ENCODE measurements around the gene FHOD1. TPM values are rescaled to one million over a fixed set of nuclear protein-coding genes. Genes with fewer than 3 reads are reported as not detected.

The FHOD1 gene
- total RNA-seq, 4 donors from 2014 or later, result 7.7 to 28.8 (median 15.3) TPM

DNA sequence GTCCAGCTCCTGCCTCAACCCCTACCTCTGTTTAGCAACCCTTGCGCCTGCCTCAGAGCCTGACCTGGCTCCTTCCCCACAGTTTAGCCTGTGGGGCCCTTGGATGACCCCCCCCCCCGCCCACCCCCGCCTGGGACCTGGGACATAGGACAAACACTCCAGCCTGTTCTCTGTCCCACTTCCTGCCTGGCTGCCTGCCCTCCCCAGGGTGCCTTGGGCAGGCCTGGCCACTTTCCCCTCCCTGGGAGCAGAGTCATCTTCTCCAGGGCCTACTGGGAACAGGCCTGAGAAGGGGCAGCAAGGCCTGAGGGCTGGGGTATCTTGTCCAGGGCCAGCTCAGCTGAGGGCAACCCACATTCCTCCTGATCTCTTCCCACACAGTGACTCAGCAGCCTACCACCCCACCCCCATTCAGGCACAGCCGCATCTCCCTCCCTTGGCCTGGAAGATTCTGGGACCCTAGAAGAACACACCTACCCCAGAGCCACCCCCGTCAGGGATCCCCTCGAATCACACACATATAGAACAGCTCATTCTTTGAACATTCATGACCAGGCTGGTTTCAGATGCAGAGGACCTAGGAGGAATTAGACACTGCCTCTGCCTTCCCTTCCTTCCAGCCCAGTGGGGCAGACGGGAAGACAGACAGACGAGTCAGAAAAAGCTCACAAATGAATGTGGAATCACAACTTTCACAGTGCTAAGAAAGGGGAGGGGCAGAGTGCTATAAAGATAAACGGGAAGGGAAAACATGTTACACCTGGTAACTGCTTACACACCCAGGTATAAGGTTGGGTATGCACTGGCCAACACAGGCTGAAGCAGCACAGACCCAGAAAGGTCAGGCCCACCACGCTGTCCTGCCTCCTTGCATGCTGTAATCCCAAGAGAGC, 6.0 kb downstream of the FHOD1 start:
- no peak overlapping the region for H3K4me3 ChIP-seq
- peaks cover 34% of the 10 kb centered on the region for H3K36me3 ChIP-seq
- H3K4me1 ChIP-seq, result peaks cover 61% of the 10 kb centered on the region
- peak overlapping the region; percentile 76 for H3K27ac ChIP-seq
- no peak for DNase-seq (ENCODE audit: low spot score in 2 of 2)
- no peaks in the 10 kb centered on the region for H3K9me3 ChIP-seq
- H3K27me3 ChIP-seq, result no peaks in the 10 kb centered on the region
- TF ChIP-seq POLR2A (IDR thresholded peaks at IDR 0.05) (no peak), EP300 (IDR thresholded peaks at IDR 0.05) (no peak), POLR2AphosphoS5 (IDR thresholded peaks at IDR 0.05) (no peak), CTCF (IDR thresholded peaks at IDR 0.05) (no peak)
- WGBS, result 53% methylated on average over 7 of the region's 10 CpGs

- H3K9me3 ChIP-seq, result no peaks in the 10 kb centered on the region
- H3K4me1 ChIP-seq, result peaks cover 53% of the 10 kb centered on the region
- H3K27ac ChIP-seq, result peak overlapping the region; percentile 76
- no peak for TF ChIP-seq CTCF (IDR thresholded peaks at IDR 0.05)
- no peak for TF ChIP-seq POLR2A (IDR thresholded peaks at IDR 0.05)
- TF ChIP-seq POLR2AphosphoS5 (IDR thresholded peaks at IDR 0.05), result no peak
- TF ChIP-seq EP300 (IDR thresholded peaks at IDR 0.05), result no peak
- 74% methylated on average over 3 of the region's 4 CpGs for WGBS
- peaks cover 41% of the 10 kb centered on the region for H3K36me3 ChIP-seq
- DNase-seq (ENCODE audit: low spot score in 2 of 2), result no peak
- no peak overlapping the region for H3K4me3 ChIP-seq
- no peaks in the 10 kb centered on the region for H3K27me3 ChIP-seq
These were observed 6.8 kb downstream of the FHOD1 start for GRCh38 chr16:67240506-67240905.

GRCh38 chr16:67238806-67239470, 8.3 kb downstream of the FHOD1 start:
- DNase-seq (ENCODE audit: low spot score in 2 of 2), result no peak
- Histone ChIP-seq H3K36me3 (peaks cover 56% of the 10 kb centered on the region), H3K4me1 (peaks cover 38% of the 10 kb centered on the region), H3K27ac (no peak overlapping the region), H3K9me3 (no peaks in the 10 kb centered on the region), H3K4me3 (no peak overlapping the region), H3K27me3 (no peaks in the 10 kb centered on the region)
- TF ChIP-seq EP300 (IDR thresholded peaks at IDR 0.05) (no peak), POLR2A (IDR thresholded peaks at IDR 0.05) (no peak), POLR2AphosphoS5 (IDR thresholded peaks at IDR 0.05) (no peak), CTCF (IDR thresholded peaks at IDR 0.05) (no peak)
- 93% methylated on average over 6 of the region's 9 CpGs for WGBS

DNA sequence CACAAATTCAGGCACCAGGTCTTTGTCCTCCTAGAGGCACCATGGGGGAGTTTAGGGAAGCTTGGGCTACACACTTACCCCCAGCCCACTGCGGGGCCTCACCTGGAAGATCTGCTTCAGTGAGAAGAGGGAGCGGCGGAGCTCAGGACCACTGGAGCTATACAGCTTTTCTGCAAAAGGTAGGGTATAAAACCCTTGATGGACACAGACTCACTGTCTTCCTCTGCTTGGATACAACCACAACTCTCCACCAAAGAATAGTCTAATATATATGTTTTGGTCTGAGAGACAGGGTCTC, 9.1 kb downstream of the FHOD1 start:
- DNase-seq (ENCODE audit: low spot score in 2 of 2), result no peak
- peaks cover 31% of the 10 kb centered on the region for H3K4me1 ChIP-seq
- TF ChIP-seq POLR2AphosphoS5 (IDR thresholded peaks at IDR 0.05) (no peak), POLR2A (IDR thresholded peaks at IDR 0.05) (no peak), EP300 (IDR thresholded peaks at IDR 0.05) (no peak), CTCF (IDR thresholded peaks at IDR 0.05) (no peak)
- H3K9me3 ChIP-seq, result no peaks in the 10 kb centered on the region
- H3K36me3 ChIP-seq, result peaks cover 63% of the 10 kb centered on the region
- no peak overlapping the region for H3K27ac ChIP-seq
- 93% methylated on average over 3 of the region's 3 CpGs for WGBS
- no peaks in the 10 kb centered on the region for H3K27me3 ChIP-seq
- no peak overlapping the region for H3K4me3 ChIP-seq

Measured in suprapubic skin (tissue), 4 donors.